GM12865 (cell line): ENCODE results near the gene HSD17B13.
"Not testable (repeated sequence)": the region's sequence is repeated elsewhere in the genome, so short reads cannot be mapped to it uniquely, and the experiment has no call there.

Experiments
- DNase-seq: peaks from one replicate; pipeline ENCODE4 v3.0.0; 2010; ENCODE audit warnings: low read depth
- H3K4me3 ChIP-seq: 2 replicates; pipeline ENCODE4 v1.5.1; 2011; ENCODE audit warnings: mild to moderate bottlenecking, low read depth, low read length, control low read depth
- CTCF ChIP-seq: IDR thresholded peaks from 2 replicates; pipeline ENCODE4 v1.5.1; 2011; ENCODE audit warnings: low read length, control low read depth, low read depth, inconsistent platforms; ENCODE audit not compliant: insufficient read depth; ENCODE audit errors: missing control alignments

HSD17B13 gene

GRCh38 chr4:87305562-87305961 is 17.1 kb downstream of the HSD17B13 start:
- H3K4me3 ChIP-seq: no peak overlapping the region
- no peak for DNase-seq
- TF ChIP-seq CTCF: no peak

- no peak for DNase-seq
- H3K4me3 ChIP-seq: no peak overlapping the region
Measured at GRCh38 chr4:87304745-87305432, 17.8 kb downstream of the HSD17B13 start.

GRCh38 chr4:87299898-87300297 is 22.8 kb downstream of the HSD17B13 start:
- H3K4me3 ChIP-seq: no peak overlapping the region
- no peak for DNase-seq
- TF ChIP-seq CTCF: no peak

More at GRCh38 chr4:87304745-87305432, 17.8 kb downstream of the HSD17B13 start:
- TF ChIP-seq CTCF: no peak

- no peak for TF ChIP-seq CTCF
- no peak for DNase-seq
- H3K4me3 ChIP-seq: no peak overlapping the region
Measured at GRCh38 chr4:87298362-87298761, 24.3 kb downstream of the HSD17B13 start.

- H3K4me3 ChIP-seq, DNase-seq: not testable (repeated sequence)
Measured at GRCh38 chr4:87294911-87295310, 27.8 kb downstream of the HSD17B13 start.

GRCh38 chr4:87293889-87294288 is 28.8 kb downstream of the HSD17B13 start:
- not testable (repeated sequence) for DNase-seq, H3K4me3 ChIP-seq

GRCh38 chr4:87286970-87287369 is 35.7 kb downstream of the HSD17B13 start:
- DNase-seq: no peak
- no peak overlapping the region for H3K4me3 ChIP-seq
- TF ChIP-seq CTCF: no peak

GRCh38 chr4:87284268-87284667 is 38.4 kb downstream of the HSD17B13 start:
- not testable (repeated sequence) for DNase-seq, H3K4me3 ChIP-seq

GRCh38 chr4:87283151-87283550 is 39.5 kb downstream of the HSD17B13 start:
- H3K4me3 ChIP-seq: no peak overlapping the region
- DNase-seq: no peak
- TF ChIP-seq CTCF: no peak
